ENCODE data around the gene NPAS3. TPM values are rescaled to one million over a fixed set of nuclear protein-coding genes. Genes with fewer than 3 reads are reported as not detected.

NPAS3 gene
- total RNA-seq, 4 donors from 2014 or later = 0.13 to 1.1 (median 0.47) TPM; not detected in 1

GRCh38 chr14:33529787-33530757 lies 591.4 kb downstream of the NPAS3 start:
- no peak overlapping the region for H3K27ac ChIP-seq
- DNase-seq = no peak
- no peaks in the 10 kb centered on the region for H3K9me3 ChIP-seq
- WGBS, 2 donors = 70 to 73% methylated on average over 11 of the region's 11 CpGs
- TF ChIP-seq POLR2A (IDR thresholded peaks at IDR 0.05) = no peak
- no peak for TF ChIP-seq CTCF (IDR thresholded peaks at IDR 0.05)
- H3K4me3 ChIP-seq = no peak overlapping the region
- H3K27me3 ChIP-seq = no peaks in the 10 kb centered on the region
- no peaks in the 10 kb centered on the region for H3K4me1 ChIP-seq
- intact Hi-C loops (cut with DNase I) = no loop called here
- H3K36me3 ChIP-seq = no peaks in the 10 kb centered on the region

GRCh38 chr14:33532553-33532952 lies 593.9 kb downstream of the NPAS3 start:
- TF ChIP-seq POLR2A (IDR thresholded peaks at IDR 0.05) = no peak
- TF ChIP-seq CTCF (IDR thresholded peaks at IDR 0.05) = no peak
- intact Hi-C loops (cut with DNase I) = no loop called here
- Histone ChIP-seq H3K4me3 (no peak overlapping the region), H3K27ac (no peak overlapping the region), H3K27me3 (no peaks in the 10 kb centered on the region), H3K36me3 (no peaks in the 10 kb centered on the region), H3K4me1 (no peaks in the 10 kb centered on the region), H3K9me3 (no peaks in the 10 kb centered on the region)
- WGBS, 2 donors = 70 to 79% methylated on average over 3 of the region's 3 CpGs
- no peak for DNase-seq

GRCh38 chr14:33534104-33534503 lies 595.4 kb downstream of the NPAS3 start:
- Histone ChIP-seq H3K9me3 (no peaks in the 10 kb centered on the region), H3K36me3 (no peaks in the 10 kb centered on the region), H3K27ac (no peak overlapping the region), H3K4me1 (no peaks in the 10 kb centered on the region), H3K4me3 (no peak overlapping the region), H3K27me3 (no peaks in the 10 kb centered on the region)
- 76 to 80% methylated on average over 2 of the region's 2 CpGs for WGBS, 2 donors
- DNase-seq = no peak
- no peak for TF ChIP-seq CTCF (IDR thresholded peaks at IDR 0.05)
- TF ChIP-seq POLR2A (IDR thresholded peaks at IDR 0.05) = no peak
- intact Hi-C loops (cut with DNase I) = no loop called here

- H3K27me3 ChIP-seq = no peaks in the 10 kb centered on the region
- DNase-seq = no peak
- WGBS, 2 donors = 68 to 80% methylated on average over 6 of the region's 6 CpGs
- H3K36me3 ChIP-seq = no peaks in the 10 kb centered on the region
- no peak for TF ChIP-seq CTCF (IDR thresholded peaks at IDR 0.05)
- no peak for TF ChIP-seq POLR2A (IDR thresholded peaks at IDR 0.05)
- intact Hi-C loops (cut with DNase I) = no loop called here
- H3K27ac ChIP-seq = no peak overlapping the region
- no peak overlapping the region for H3K4me3 ChIP-seq
- no peaks in the 10 kb centered on the region for H3K4me1 ChIP-seq
- no peaks in the 10 kb centered on the region for H3K9me3 ChIP-seq
These were observed 596.0 kb downstream of the NPAS3 start for GRCh38 chr14:33534632-33535031.

- no peak overlapping the region for H3K27ac ChIP-seq
- no peaks in the 10 kb centered on the region for H3K9me3 ChIP-seq
- no peaks in the 10 kb centered on the region for H3K4me1 ChIP-seq
- H3K27me3 ChIP-seq = no peaks in the 10 kb centered on the region
- no peaks in the 10 kb centered on the region for H3K36me3 ChIP-seq
- 53 to 57% methylated on average over 3 of the region's 3 CpGs for WGBS, 2 donors
- intact Hi-C loops (cut with DNase I) = no loop called here
- DNase-seq = no peak
- H3K4me3 ChIP-seq = no peak overlapping the region
- no peak for TF ChIP-seq POLR2A (IDR thresholded peaks at IDR 0.05)
- no peak for TF ChIP-seq CTCF (IDR thresholded peaks at IDR 0.05)
These were observed 601.3 kb downstream of the NPAS3 start for GRCh38 chr14:33539918-33540357.
